OCI-LY7 (cell line): ENCODE results near the gene PHGDH.

Source experiments
- CTCF ChIP-seq: fragments of 200-600 bp; sonication (generic); conservative IDR thresholded peaks from 2 replicates; pipeline ENCODE4 v1.5.1; 2014; ENCODE audit warnings: mild to moderate bottlenecking, antibody characterized with exemption, low read length, moderate library complexity, mixed read lengths
- EZH2phosphoT487 ChIP-seq: fragments of 200-600 bp; sonication (generic); IDR thresholded peaks from 2 replicates; pipeline ENCODE4 v1.6.1; 2018; ENCODE audit warnings: low read depth, borderline replicate concordance, mild to moderate bottlenecking, mixed run types, antibody characterized with exemption, low read length, moderate library complexity, mixed read lengths

DNA sequence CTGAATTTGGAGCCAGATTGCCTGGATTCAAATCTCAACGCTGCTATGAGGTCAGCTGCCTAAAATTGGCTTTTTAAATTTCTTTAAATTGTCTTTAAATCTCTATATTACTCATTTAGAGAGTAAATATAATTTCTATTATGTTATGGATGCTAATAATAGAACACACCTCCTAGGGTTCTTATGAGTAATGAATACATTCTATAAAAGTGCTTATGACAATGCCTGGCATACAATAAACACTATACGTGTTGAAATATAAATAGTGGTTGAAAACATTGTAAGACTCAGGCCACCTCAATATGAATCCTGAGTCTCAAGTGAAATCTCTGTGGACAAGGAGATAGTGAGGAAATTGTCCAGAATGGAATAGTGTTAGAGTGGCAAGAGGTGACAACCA, 31.0 kb upstream of the PHGDH start:
- TF ChIP-seq CTCF (no peak), EZH2phosphoT487 (no peak)
